Stimulated activated CD8-positive, alpha-beta memory T cell treated with anti-CD3 and anti-CD28 coated beads, Interleukin-12 subunit alpha, Interleukin-12 subunit beta, amount 100 ng/mL, for 24 hours (primary cell): Measurements from ENCODE around the gene HELT.
"Not testable (repeated sequence)": the region's sequence is repeated elsewhere in the genome, so short reads cannot be mapped to it uniquely, and the experiment has no call there.

Experiments
- DNase-seq: peaks from one replicate; pipeline ENCODE4 v3.0.0-alpha.2; 2020; ENCODE audit errors: extremely low read depth

Gene HELT, protein sequence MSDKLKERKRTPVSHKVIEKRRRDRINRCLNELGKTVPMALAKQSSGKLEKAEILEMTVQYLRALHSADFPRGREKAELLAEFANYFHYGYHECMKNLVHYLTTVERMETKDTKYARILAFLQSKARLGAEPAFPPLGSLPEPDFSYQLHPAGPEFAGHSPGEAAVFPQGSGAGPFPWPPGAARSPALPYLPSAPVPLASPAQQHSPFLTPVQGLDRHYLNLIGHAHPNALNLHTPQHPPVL

DNA sequence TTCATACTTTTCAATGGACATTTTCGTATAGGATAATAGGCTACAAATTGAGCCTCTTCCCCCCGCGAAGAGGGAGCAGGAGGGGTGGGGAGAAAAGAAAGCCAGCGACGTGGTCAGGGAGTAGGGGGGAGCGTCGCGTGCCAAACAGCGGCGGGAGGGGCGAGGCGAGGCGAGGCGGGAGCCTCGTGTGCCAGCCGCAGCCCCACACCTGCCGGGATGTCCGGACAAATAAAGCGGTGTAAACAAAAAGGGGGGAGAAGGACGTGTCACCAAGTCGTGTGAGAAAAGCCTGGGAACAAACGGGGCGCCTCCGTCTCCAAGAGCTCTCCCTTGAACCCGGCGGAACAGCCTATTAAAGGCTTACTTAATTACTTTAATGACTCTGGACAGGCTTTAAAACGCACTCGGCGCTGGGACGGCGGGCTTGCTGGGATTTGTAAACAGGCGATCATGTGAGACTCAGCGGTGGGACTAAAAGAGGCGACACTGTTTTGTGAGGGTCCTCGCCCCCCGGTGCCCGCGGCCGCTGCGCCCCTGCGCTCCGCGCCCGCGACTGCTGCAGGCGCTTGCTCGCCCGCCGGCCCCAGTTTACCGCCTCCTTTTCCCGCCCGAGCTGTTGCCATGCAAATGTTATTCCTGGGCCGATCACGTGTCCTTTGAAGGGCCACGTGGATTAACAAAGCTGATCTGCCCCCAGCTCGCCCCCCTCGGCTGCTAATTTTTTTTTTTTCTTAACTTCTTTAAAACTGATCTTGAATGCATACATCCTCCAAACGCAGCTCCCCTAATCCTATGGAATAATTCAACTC lies at the start of gene HELT:
Gene HELT, plus strand, starts transcription at position 527 of the 809 bp plus-strand sequence. CDS start 439 bp downstream, outside the sequence.
- DNase-seq, result no peak

DNA sequence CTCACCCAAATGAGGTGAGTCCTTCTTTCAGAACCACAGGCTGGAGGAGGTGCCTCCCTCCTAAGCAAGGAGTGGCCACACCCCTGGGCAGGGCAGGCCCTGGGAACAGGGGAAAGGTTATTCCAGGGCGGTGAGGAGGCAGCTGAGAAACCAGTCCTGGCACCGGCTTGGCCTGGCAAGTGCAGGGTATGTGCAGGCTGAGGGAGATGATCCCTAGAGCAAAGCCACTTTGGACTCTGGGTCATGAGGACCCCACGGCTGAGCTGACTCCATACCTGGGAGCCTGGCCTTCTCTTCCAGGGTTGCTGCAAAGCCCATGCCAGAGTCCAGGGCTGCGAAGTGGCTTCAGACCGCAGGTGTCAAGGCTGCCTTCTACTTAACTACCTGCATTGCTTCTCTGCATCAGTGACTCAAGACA lies 49.5 kb upstream of the HELT start:
- DNase-seq, result no peak

DNA sequence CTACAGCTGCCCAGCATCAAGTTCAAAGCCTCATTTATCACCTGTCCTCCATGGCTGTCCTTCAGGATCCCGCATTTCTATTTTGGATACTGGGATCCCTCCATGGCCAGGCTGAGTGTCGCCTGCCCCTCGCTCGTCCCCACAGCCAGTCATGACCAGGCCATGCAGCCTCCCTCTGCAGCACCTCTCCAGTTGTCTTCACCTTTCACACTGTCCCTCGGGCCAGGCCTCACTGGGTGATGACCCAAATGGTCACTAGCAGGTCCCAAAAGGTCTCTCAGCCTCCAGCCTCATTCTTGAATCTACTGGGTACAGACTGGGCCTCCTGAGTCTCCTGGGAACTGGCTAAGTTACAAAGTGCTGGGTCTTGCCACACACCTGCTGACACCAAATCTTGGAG lies 48.7 kb upstream of the HELT start:
- DNase-seq, result no peak

DNA sequence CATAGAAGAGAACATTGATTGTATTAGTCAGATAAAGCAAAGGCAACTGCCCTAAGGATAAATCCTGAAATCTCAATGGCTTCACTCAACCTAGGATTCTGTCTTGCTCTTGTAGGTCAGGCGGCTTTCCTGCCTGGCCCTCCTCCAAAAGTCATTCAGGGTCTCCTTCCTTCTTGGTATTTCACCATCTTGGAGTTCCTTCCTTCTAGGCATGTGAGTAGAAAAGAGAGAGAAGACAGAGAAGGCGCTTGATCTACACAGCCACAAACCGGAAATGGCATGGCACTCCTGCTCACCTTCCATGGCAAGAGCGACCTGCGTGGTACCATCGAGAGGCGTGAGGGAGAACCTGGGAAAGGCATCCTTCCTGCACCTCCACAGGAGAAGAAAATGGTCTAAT lies 45.3 kb upstream of the HELT start:
- DNase-seq, result no peak

DNA sequence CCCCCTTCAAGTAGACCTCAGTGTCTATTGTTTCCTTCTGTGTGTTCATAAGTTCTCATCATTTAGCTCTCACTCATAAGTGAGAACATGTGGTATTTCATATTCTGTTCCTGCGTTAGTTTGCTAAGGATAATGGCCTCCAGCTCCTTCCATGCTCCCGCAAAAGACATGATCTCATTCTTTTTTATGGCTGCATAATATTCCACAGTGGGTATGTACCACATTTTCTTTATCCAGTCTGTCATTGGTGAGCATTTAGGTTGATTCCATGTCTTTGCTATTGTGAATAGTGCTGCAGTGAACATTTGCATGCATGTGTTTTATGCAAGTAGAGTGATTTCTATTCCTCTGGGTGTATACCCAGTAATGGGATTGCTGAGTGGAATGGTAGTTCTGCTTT lies 41.9 kb upstream of the HELT start:
- not testable (repeated sequence) for DNase-seq

DNA sequence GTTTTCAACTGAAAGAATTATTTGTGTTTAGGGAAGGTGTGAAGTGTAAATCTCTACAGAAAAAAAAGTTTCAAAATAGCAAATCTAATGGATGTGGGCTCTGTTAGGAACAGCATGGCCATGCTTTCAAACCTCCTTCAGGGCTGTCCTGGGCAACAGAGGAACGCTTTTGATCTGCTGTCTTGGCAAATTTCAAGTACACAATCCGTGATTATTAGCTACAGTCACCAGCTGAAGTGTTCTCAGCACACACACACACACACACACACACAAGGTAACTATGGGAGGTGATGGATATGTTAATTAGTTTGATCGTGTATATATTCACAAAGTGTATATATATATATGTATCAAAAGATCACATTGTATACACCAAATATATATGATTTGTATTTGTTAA lies 40.5 kb upstream of the HELT start:
- DNase-seq, result no peak

DNA sequence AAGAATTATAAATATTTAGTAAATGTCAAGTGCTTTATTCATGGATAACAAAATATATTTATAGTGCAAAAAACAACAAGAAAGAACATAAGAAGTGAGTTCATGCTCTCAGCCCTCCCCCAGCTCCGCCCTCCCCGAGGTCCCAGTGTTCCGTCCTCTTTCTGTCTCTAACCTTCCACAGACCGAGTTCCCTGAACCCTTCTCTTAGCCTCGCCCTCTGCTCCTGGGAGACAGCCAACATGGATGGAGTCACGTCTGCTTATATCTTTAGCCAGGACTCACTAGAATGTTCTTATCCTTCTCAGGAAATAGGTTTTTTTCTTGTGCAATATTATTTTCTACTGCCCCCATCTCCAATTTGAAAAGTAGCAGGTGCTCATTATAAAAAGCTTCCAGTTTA lies 40.1 kb upstream of the HELT start:
- no peak for DNase-seq

DNA sequence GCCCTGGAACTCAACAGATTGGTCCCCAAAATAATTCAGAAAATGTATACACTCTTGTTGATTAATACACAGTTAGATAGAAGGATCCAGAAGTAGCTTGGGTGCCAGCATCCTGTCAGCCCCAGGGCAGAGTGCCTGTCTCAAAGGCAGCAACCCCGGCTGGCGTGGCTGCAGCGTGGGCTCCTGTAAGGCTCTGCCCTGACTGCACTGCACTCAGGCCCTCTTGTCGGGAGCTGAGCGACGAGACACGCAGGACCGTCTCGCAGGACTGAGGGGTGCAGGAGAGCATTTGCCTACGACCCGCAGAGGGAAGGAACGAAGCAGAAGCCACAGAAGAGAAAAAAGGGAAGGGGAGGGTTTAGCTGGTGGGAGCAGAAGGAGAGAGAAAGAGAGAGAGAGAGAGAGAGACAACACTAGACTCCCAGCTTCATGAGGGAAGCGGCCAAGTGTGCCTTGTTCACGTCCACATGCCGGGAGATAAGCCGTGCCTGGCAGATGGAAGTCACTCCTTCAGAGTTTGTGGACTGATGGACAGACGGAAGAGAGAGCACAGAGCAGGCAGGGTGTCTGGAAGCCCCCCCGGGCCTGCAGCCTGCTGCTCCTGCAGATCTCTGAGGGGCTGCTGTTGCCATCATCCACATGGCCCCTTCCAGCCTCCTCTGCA lies 38.7 kb upstream of the HELT start:
- no peak for DNase-seq

DNA sequence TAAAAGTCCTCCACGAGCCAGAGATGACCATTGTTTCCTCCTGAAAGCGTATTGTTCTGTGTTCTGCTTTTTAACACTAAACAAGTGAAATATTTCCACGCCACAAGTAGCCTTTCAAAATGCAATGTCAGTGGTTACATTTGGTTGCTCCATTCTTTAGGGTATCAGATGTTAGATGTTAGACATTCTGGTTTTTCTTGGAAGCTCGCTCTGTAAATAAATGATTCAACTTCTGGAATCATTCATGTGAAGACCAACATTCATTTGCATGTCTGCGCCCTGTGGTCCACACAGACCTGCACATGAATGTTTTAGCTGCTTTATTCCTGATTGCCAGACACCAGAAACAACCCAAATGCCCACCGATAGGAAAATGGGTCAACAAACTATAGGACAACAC lies 38.0 kb upstream of the HELT start:
- DNase-seq, result no peak

DNA sequence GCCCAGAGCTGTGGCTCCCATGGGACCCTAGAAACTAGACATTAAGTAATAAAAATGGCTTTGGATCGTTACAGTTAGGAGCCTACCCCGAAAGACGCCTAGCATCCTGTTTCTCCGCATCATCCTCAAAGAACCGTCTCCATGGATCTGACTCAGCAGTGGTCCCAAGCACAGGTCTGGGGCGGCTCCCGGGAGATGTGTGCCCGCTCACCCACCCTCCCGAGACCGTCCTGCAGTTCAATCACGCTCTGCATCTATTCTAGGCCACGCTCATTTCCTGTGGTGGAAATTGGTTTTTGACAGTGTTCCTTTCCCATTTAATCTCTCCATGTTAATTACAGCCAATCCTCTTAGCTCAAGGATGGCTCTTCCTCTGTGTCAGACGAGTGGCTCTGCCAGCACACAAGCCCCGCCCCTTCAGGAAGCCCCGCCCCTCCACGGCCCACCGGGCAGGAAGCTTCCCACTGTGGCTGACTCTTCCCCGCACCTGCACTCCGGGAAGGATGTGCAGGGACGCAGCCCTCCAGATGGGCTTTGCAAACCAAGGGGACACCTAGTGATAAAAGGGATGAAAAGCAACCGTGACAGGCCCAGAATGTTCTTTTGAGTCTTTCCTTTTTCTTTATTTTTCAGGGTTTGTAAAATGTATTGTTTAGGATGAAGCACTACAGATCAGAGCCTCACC lies 34.5 kb upstream of the HELT start:
- DNase-seq, result no peak

DNA sequence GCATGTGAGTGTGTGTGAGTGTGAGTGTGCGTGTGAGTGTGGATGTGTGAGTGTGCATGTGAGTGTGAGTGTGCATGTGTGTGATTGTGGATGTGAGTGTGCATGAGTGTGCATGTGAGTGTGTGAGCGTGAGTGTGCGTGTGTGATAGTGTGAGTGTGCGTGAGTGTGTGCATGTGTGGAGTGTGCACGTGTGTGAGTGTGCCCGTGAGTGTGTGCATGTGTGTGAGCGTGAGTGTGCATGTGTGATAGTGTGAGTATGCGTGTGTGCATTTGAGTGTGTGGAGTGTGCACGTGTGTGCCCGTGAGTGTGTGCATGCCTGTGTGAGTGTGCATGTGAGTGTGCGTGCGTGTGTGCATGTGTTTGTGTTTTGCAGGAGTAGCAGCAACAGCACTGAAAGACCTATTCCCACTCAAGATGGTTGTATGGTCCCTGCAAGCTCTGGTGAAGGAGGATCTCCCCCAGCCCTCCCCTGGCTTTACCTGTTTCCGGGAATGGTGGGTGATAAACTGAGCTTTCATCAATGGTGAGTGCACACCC lies 30.7 kb upstream of the HELT start:
- DNase-seq, result no peak

DNA sequence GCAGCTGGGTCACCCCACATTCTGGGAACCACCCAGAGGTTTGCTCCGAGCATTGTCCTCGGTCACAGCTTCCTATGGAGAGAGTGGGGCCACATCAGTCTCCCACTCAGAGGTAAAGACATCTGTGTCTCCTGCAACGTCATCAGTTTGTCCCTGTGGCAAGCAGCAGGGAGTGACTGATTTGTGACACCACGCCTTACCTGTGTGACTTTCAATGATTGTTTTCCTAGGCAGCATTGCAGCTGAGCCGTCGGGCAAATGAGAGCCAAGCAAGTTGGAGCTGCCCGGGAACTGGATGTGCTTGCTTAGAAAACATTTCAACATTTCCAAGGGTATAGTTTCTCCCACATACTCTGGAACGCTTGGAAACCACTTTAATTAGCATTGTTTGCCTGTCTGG lies 29.7 kb upstream of the HELT start:
- DNase-seq, result no peak

DNA sequence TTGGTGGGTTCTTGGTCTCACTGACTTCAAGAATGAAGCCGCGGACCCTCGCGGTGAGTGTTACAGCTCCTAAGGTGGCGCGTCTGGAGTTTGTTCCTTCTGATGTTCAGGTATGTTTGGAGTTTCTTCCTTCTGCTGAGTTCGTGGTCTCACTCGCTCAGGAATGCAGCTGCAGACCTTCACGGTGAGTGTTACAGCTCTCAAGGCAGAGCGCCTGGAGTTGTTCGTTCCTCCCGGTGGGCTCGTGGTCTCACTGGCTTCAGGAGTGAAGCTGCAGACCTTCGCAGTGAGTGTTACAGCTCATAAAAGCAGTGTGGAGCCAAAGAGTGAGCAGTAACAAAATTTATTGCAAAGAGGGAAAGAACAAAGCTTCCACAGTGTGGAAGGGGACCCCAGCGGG lies 29.0 kb upstream of the HELT start:
- DNase-seq, result not testable (repeated sequence)

DNA sequence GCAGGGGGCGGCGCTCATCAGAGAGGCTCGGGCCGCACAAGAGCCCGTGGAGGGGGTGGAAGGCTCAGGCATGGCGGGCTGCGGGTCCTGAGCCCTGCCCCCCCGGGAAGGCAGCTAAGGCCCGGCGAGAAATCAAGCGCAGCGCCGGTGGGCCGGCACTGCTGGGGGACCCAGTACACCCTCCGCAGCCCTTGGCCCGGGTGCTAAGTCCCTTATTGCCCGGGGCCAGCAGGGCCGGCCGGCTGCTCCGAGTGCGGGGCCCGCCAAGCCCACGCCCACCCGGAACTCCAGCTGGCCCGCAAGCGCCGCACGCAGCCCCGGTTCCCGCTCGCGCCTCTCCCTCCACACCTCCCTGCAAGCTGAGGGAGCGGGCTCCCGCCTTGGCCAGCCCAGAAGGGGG lies 28.2 kb upstream of the HELT start:
- DNase-seq, result not testable (repeated sequence)

DNA sequence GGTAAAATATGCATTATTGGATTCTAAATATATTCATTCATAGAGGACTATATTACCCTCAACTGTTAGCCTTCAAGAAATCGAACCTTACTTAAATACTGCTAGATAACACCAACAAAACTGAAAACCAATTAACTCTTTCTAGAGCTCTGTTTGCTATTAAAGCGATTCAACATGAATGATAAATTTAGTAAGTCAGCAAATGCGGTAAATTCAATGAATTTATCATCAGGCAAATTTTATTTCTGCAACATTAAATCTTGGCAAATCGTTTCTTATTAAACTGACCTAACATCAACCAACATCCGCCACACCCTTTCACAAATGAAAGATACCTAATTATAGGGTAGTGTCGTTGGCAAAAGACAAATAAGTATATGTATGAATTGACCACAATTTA lies 26.4 kb upstream of the HELT start:
- no peak for DNase-seq

DNA sequence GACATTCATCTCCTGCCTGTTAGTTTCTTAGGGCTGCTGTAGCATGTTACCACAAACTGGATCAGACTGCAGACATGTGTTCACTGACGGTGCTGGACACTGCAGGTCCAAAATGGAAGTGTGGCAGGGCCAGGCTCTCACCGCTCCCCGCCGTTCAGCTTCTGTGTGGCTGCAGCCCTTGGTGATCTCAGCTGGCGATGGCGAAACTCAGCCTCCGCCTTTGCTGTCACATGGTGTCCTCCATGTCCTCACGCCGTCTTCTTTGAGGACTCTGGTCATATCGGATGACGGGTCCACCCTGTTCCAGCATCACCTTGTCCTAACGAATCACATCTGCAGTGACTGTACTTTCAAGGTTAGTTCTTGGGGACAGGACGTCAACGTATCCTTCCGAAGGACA lies 25.9 kb upstream of the HELT start:
- DNase-seq, result no peak

DNA sequence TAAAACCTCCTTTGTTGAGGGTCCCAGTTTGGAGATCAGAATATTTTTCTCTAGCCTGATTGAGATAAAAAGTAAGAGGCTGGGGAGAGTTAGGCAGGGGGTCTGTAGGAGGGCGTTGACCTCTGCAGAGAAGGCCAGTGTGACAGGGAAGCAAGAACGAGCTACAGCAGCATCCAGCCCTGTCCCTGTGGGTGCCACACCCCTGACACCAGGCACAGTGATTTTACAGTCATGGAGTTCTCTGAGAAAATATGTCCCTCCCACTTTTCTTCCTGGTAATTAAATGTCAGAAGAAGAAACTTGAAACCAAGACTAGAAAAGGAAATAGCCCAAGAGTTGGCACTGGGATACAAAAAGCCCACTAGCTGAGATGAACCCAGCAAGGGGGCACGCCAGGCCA lies 25.0 kb upstream of the HELT start:
- DNase-seq, result no peak

DNA sequence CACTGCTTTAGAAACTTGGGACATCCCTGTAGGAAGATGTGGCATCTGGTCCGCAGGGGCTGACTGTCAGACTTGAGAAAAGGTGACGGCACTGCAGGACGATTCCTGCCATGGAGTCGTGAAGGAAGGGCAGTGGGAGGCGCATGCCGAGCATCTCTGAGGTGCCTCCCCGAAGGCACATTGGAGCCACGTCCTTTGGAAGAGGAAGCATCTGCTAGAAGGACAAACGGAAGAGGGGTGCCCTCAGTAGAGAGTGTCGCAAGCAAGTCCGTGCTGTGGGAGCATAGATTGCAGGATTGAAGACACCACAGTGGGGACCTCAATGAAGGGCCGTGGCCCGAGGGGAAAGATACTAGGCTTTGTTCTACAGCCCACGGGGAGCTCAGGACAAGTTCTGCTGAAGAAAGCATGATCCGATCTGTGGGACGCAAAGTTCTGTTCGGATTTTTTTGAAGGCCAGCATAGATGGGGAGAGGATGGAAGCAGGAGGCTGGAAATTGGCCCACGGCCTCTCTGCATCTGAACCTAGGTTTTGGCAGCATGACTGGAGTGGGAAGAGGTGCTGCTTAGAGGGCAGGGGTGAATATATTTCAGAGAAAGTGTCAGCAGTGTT lies 24.2 kb upstream of the HELT start:
- no peak for DNase-seq

DNA sequence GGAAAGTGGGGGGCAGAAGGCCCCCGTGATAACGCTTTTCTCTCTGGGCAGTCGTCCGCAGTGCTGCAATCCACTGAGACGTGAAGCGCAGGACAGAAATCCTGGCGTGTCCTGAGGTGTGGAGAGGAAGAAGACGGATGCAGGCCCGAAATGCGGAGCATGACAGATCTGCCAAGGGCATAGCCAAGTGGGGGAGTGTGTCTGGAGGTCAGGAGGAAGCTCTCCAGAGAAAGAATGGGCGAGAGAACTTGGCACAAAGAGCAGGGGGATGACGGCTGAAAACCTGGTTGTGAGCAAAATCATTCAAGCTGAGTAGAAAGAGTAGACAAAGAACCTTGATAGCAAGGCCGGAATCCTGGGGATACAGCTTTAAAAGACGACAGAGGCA lies 23.7 kb upstream of the HELT start:
- no peak for DNase-seq

DNA sequence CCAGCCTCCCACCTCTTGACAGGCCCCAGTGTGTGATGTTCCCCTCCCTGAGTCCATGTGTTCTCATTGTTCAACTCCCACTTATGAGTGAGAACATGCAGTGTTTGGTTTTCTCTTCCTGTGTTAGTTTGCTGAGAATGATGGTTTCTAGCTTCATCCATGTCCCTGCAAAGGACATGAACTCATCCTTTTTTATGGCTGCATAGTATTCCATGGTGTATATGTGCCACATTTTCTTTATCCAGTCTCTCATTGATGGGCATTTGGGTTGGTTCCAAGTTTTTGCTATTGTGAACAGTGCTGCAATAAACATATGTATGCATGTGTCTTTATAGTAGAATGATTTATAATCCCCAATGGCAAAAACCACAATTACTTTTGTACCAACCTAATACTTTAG lies 20.6 kb upstream of the HELT start:
- not testable (repeated sequence) for DNase-seq

DNA sequence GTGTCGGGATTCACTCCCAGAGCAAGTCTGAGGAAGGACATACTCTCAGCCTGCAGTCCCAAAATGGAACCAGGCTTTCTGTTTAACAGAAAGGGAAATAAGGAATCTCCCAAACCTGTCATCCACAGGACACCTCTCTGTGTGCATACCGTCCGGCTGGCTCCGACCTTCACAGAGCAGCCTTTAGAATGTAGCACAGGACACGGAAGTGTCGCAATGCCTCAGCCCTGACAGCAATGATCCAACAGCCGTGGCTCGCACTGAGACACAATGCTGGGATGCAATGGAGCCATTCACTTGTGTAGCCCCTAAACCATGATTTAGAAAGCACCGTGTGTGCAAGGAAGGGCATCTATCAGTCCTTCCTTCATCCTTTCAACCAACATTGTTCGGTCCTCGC lies 15.5 kb upstream of the HELT start:
- DNase-seq, result no peak
